Measurements from ENCODE around the gene LARP4B. TPM values are rescaled to one million over a fixed set of nuclear protein-coding genes. Genes with fewer than 3 reads are reported as not detected.

LARP4B gene
- total RNA-seq, 2 experiments from 2014 or later: 64.8 to 143 TPM

- Histone ChIP-seq H4K20me1 (ENCODE audit: insufficient read depth, low read length) (0 out of 2 replicates have a peak, but pooled peaks cover 4% of the 10 kb centered on the region), H3K4me3 (ENCODE audit: low read depth, low read length, poor library complexity, severe bottlenecking) (no peak overlapping the region), H2AFZ (ENCODE audit: low read length) (no peak overlapping the region), H3K4me2 (ENCODE audit: low read length) (no peak overlapping the region), H3K36me3 (ENCODE audit: insufficient read depth, low read length) (peaks cover 92% of the 10 kb centered on the region), H3K9me3 (ENCODE audit: low read length) (no peaks in the 10 kb centered on the region), H3K79me2 (ENCODE audit: insufficient read depth, low read depth, low read length) (peaks cover 6% of the 10 kb centered on the region; the same call in 1 of the 2 replicates), H3K4me1 (ENCODE audit: insufficient read depth, low read length, poor library complexity, severe bottlenecking) (no peaks in the 10 kb centered on the region), H3K9me2 (ENCODE audit: insufficient read depth, low read length) (no peaks in the 10 kb centered on the region), H3K27ac (ENCODE audit: low read depth, low read length, poor library complexity, severe bottlenecking) (no peak overlapping the region)
- no peak for DNase-seq (ENCODE audit: low spot score)
- BruUV-seq (replicated peaks): no TSS peak
- TF ChIP-seq, protein P1, sequence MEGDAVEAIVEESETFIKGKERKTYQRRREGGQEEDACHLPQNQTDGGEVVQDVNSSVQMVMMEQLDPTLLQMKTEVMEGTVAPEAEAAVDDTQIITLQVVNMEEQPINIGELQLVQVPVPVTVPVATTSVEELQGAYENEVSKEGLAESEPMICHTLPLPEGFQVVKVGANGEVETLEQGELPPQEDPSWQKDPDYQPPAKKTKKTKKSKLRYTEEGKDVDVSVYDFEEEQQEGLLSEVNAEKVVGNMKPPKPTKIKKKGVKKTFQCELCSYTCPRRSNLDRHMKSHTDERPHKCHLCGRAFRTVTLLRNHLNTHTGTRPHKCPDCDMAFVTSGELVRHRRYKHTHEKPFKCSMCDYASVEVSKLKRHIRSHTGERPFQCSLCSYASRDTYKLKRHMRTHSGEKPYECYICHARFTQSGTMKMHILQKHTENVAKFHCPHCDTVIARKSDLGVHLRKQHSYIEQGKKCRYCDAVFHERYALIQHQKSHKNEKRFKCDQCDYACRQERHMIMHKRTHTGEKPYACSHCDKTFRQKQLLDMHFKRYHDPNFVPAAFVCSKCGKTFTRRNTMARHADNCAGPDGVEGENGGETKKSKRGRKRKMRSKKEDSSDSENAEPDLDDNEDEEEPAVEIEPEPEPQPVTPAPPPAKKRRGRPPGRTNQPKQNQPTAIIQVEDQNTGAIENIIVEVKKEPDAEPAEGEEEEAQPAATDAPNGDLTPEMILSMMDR (conservative IDR thresholded peaks at IDR 0.05; ENCODE audit: low read length): no peak
- no peak for TF ChIP-seq EZH2phosphoT487 (IDR thresholded peaks at IDR 0.05; ENCODE audit: borderline replicate concordance, low read depth, low read length)
- ChIA-PET POLR2A (no interaction called here), CTCF (ENCODE audit: unreplicated experiment) (no interaction called here)
- intact Hi-C loops (cut with micrococcal nuclease; ENCODE audit: unreplicated experiment): no loop called here
Observed at GRCh38 chr10:865924-866576, 65.5 kb downstream of the LARP4B start.

- no peak overlapping the region for H2AFZ ChIP-seq (ENCODE audit: low read length)
- no peak overlapping the region for H3K27ac ChIP-seq (ENCODE audit: low read depth, low read length, poor library complexity, severe bottlenecking)
- H3K4me2 ChIP-seq (ENCODE audit: low read length): no peak overlapping the region
- no peaks in the 10 kb centered on the region for H3K9me2 ChIP-seq (ENCODE audit: insufficient read depth, low read length)
- no peak overlapping the region for H3K4me3 ChIP-seq (ENCODE audit: low read depth, low read length, poor library complexity, severe bottlenecking)
- no TSS peak for BruUV-seq (replicated peaks)
- ChIA-PET POLR2A (no interaction called here), CTCF (ENCODE audit: unreplicated experiment) (no interaction called here)
- H4K20me1 ChIP-seq (ENCODE audit: insufficient read depth, low read length): no peaks in the 10 kb centered on the region
- no peaks in the 10 kb centered on the region for H3K4me1 ChIP-seq (ENCODE audit: insufficient read depth, low read length, poor library complexity, severe bottlenecking)
- peaks cover 92% of the 10 kb centered on the region for H3K36me3 ChIP-seq (ENCODE audit: insufficient read depth, low read length)
- no peak for DNase-seq (ENCODE audit: low spot score)
- TF ChIP-seq, protein P1 (conservative IDR thresholded peaks at IDR 0.05; ENCODE audit: low read length): 0 out of 2 replicates have a peak, but pooled peaks have one; percentile 26
- TF ChIP-seq EZH2phosphoT487 (IDR thresholded peaks at IDR 0.05; ENCODE audit: borderline replicate concordance, low read depth, low read length): no peak
- H3K9me3 ChIP-seq (ENCODE audit: low read length): no peaks in the 10 kb centered on the region
- H3K79me2 ChIP-seq (ENCODE audit: insufficient read depth, low read depth, low read length): peaks cover 6% of the 10 kb centered on the region; the same call in 1 of the 2 replicates
- intact Hi-C loops (cut with micrococcal nuclease; ENCODE audit: unreplicated experiment): no loop called here
Observed at GRCh38 chr10:865257-865656, 66.2 kb downstream of the LARP4B start.

- Histone ChIP-seq H2AFZ (ENCODE audit: low read length) (no peak overlapping the region), H3K9me2 (ENCODE audit: insufficient read depth, low read length) (no peaks in the 10 kb centered on the region), H3K4me1 (ENCODE audit: insufficient read depth, low read length, poor library complexity, severe bottlenecking) (no peaks in the 10 kb centered on the region), H3K4me3 (ENCODE audit: low read depth, low read length, poor library complexity, severe bottlenecking) (no peak overlapping the region), H3K36me3 (ENCODE audit: insufficient read depth, low read length) (peaks cover 100% of the 10 kb centered on the region), H3K27ac (ENCODE audit: low read depth, low read length, poor library complexity, severe bottlenecking) (no peak overlapping the region), H3K4me2 (ENCODE audit: low read length) (no peak overlapping the region), H3K79me2 (ENCODE audit: insufficient read depth, low read depth, low read length) (no peaks in the 10 kb centered on the region; the same call in 1 of the 2 replicates), H3K9me3 (ENCODE audit: low read length) (no peaks in the 10 kb centered on the region), H4K20me1 (ENCODE audit: insufficient read depth, low read length) (peaks cover 3% of the 10 kb centered on the region; the same call in 1 of the 2 replicates)
- CTCF ChIA-PET (ENCODE audit: unreplicated experiment): no interaction called here
- intact Hi-C loops (cut with micrococcal nuclease; ENCODE audit: unreplicated experiment): no loop called here
- POLR2A ChIA-PET: interaction anchor here (0.6 to 0.8 kb wide), 2 partner anchors 18 to 577 kb away, joined by 3 read pairs; no protein-coding TSS in a partner anchor
- BruUV-seq (replicated peaks): no TSS peak
- TF ChIP-seq, protein P1 (conservative IDR thresholded peaks at IDR 0.05; ENCODE audit: low read length): no peak
- TF ChIP-seq EZH2phosphoT487 (IDR thresholded peaks at IDR 0.05; ENCODE audit: borderline replicate concordance, low read depth, low read length): no peak
- DNase-seq (ENCODE audit: low spot score): no peak
Observed at GRCh38 chr10:860519-860918, 71.0 kb downstream of the LARP4B start.

All from OCI-LY7 (cell line).